ENCODE data around the gene PCNT.
"Not testable (repeated sequence)": the region's sequence is repeated elsewhere in the genome, so short reads cannot be mapped to it uniquely, and the experiment has no call there.

Gene PCNT

DNA sequence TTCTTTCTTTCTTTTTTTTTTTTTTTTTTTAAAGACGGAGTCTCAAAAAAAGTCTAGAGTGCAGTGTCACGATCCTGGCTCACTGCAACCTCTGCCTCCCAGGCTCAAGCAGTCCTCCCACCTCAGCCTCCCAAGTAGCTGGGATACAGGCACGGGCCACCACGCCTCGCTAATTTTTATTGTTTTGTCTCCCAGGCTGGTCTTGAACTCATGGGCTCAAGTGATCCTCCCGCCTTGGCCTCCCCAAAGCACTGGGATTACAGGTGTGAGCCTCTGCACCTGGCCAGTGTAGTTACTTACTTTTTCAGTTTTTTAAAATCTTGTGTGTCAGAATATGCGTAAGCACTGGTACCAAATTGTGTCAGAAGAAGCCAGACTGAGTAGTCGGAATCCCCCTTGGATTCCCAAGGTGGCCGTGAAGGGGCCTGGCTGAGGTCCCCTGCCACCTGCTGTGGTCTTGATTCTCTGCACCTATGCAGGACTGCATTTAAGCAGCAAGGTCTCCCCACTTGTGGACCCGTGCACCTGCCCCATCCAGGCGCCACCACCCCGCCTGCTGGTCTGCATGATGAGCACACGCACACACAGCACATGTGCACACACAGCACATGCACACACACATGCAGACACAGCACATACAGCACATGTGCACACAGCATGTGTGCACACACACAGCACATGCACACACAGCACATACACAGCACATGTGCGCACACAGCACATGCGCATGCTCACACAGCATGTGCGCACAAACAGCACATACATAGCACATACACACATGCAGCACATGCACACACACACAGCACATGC, 47.5 kb downstream of the PCNT start:
- Histone ChIP-seq H3K4me3 (ENCODE audit: low read depth, low read length) (no peak overlapping the region), H3K79me2 (ENCODE audit: control insufficient read depth, insufficient read depth, low read length, unreplicated experiment) (peaks cover 34% of the 10 kb centered on the region), H3K4me1 (ENCODE audit: control insufficient read depth, insufficient read depth, low read length, unreplicated experiment) (no peaks in the 10 kb centered on the region), H3K27me3 (ENCODE audit: insufficient read depth, low read length) (no peaks in the 10 kb centered on the region), H3K36me3 (ENCODE audit: insufficient read depth, low read length) (peaks cover 11% of the 10 kb centered on the region; the same call in 1 of the 2 replicates), H3K27ac (ENCODE audit: low read depth, low read length) (no peak overlapping the region), H2AFZ (ENCODE audit: low read length, unreplicated experiment) (no peak overlapping the region)

DNA sequence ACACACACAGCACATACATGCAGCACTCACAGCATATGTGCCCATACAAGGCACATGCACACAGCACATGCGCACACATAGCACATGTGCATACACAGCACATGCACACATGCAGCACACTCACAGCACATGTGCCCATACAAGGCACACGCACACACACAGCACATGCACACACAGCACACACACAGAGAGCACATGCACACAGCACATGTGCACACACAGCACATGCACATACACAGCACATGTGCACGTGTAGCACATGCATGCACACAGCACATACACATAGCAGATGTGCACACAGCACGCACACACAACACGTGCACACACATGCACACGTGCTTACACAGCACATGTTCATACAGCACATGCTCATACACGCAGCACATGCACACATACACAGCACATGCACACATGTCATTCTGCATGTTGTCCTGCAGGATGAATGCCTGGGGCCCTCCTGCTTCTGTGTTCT, 48.1 kb downstream of the PCNT start:
- no peak overlapping the region for H2AFZ ChIP-seq (ENCODE audit: low read length, unreplicated experiment)
- no peaks in the 10 kb centered on the region for H3K4me1 ChIP-seq (ENCODE audit: control insufficient read depth, insufficient read depth, low read length, unreplicated experiment)
- H3K27me3 ChIP-seq (ENCODE audit: insufficient read depth, low read length), result no peaks in the 10 kb centered on the region
- H3K27ac ChIP-seq (ENCODE audit: low read depth, low read length), result no peak overlapping the region
- peaks cover 7% of the 10 kb centered on the region; the same call in 1 of the 2 replicates for H3K36me3 ChIP-seq (ENCODE audit: insufficient read depth, low read length)
- no peak overlapping the region for H3K4me3 ChIP-seq (ENCODE audit: low read depth, low read length)
- peaks cover 36% of the 10 kb centered on the region for H3K79me2 ChIP-seq (ENCODE audit: control insufficient read depth, insufficient read depth, low read length, unreplicated experiment)

DNA sequence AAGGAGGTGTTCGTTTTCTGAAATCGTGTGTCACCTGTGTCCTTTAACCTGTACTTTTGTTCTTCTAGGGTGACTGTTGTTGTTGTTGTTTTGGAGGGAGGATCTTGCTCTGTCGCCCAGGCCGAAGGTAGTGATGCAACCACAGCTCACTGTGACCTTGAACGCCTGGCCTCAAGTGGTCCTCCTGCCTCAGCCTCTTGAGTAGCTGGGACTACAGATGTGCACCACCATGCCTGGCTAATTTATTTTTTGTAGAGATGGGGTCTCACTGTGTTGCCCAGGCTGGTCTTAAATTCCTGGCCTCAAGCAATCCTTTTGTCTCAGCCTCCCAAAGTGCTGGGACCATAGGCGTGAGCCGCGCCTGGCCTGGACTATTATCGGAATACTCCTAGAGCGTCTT, 49.0 kb downstream of the PCNT start:
- not testable (repeated sequence) for H3K27me3 ChIP-seq (ENCODE audit: insufficient read depth, low read length); H3K4me3 ChIP-seq (ENCODE audit: low read depth, low read length); H3K27ac ChIP-seq (ENCODE audit: low read depth, low read length); H2AFZ ChIP-seq (ENCODE audit: low read length, unreplicated experiment); H3K4me1 ChIP-seq (ENCODE audit: control insufficient read depth, insufficient read depth, low read length, unreplicated experiment); H3K36me3 ChIP-seq (ENCODE audit: insufficient read depth, low read length)
- peaks cover 40% of the 10 kb centered on the region for H3K79me2 ChIP-seq (ENCODE audit: control insufficient read depth, insufficient read depth, low read length, unreplicated experiment)

DNA sequence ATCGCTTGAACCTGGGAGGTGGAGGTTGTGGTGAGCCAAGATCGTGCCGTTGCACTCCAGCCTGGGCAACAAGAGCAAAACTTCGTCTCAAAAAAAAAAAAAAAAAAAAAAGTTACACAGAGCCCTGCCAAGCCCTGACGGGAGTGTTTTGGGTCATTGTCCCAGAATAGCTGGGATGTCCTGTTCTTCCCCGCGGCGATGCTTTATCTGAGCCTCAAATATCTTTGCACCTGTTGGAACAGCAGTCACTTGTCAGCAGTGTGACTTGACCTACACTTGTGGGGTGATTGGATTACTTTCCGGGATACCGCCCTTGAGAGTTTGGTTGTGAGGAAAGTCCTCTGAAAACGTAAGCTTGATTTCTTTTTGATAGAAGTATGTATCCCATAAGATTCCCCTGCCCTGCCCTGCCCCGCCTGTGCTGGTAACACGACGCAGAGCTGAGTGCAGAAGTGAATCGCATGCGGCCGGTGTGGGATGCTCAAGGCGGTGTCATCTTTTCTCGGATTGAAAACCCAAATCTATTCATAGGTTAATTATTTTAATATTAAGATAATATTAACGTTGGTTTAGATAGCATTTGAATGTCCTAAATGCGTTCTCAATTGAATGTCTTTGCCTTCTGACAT, 50.9 kb downstream of the PCNT start:
- H3K4me1 ChIP-seq (ENCODE audit: control insufficient read depth, insufficient read depth, low read length, unreplicated experiment), result no peaks in the 10 kb centered on the region
- no peak overlapping the region for H2AFZ ChIP-seq (ENCODE audit: low read length, unreplicated experiment)
- H3K27ac ChIP-seq (ENCODE audit: low read depth, low read length), result no peak overlapping the region
- peaks cover 25% of the 10 kb centered on the region; the same call in 1 of the 2 replicates for H3K36me3 ChIP-seq (ENCODE audit: insufficient read depth, low read length)
- H3K79me2 ChIP-seq (ENCODE audit: control insufficient read depth, insufficient read depth, low read length, unreplicated experiment), result peaks cover 38% of the 10 kb centered on the region
- no peak overlapping the region for H3K4me3 ChIP-seq (ENCODE audit: low read depth, low read length)
- no peaks in the 10 kb centered on the region for H3K27me3 ChIP-seq (ENCODE audit: insufficient read depth, low read length)

DNA sequence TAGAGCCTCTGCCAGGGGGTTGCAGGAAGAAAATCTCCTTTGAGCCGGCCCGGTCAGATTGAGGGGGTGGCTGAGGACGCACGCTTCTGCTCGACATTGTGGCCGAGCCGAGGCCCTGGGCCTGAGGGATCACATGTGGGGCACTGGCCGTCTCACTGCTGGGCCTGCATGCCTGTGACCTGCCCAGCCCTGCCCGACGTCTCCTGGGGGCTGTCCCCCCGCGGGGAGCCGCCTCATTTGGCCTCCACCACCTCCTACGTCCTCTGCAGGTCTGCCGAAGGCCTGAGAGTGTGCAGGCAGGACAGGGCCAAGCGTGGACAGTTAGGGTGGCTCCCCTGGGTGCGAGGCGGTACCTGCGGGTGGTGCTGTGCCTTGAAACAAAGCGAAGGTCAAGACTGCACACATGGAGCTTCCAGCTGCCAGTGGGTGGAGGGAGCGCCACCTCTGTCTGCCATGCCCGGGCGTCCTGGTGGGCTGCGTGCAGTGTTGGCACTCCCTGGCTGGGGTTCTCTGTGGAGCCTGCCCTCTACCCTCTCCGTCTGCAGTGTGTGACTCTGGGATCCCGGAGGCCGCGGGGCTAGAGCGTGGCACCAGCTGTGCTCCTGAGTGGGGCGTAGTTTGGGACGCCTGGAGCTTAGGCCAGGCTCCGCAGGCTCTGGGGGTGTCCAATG, 51.7 kb downstream of the PCNT start:
- Histone ChIP-seq H3K27me3 (ENCODE audit: insufficient read depth, low read length) (no peaks in the 10 kb centered on the region), H3K4me1 (ENCODE audit: control insufficient read depth, insufficient read depth, low read length, unreplicated experiment) (no peaks in the 10 kb centered on the region), H3K27ac (ENCODE audit: low read depth, low read length) (no peak overlapping the region), H3K4me3 (ENCODE audit: low read depth, low read length) (no peak overlapping the region), H3K79me2 (ENCODE audit: control insufficient read depth, insufficient read depth, low read length, unreplicated experiment) (peaks cover 40% of the 10 kb centered on the region), H2AFZ (ENCODE audit: low read length, unreplicated experiment) (no peak overlapping the region), H3K36me3 (ENCODE audit: insufficient read depth, low read length) (peaks cover 25% of the 10 kb centered on the region; the same call in 1 of the 2 replicates)

DNA sequence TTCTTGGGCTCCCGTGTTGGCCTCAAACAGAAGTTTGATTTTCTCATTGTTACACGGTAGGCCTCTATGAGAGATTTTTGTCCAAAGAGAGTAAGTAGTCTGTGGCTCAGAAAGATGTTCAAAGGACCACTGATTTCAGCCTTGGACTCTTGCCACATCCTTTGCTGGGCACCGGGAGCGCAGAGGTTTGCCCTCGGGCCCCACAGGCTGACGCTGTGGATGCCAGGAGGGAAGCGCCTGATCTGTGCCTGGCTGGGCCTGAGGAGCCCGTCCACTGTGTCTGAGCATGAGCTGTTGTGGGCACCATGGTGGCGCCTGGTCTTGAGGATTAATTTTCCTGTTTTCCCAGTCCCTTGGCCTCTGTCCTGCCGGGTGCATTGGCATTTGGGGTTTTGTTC, 52.3 kb downstream of the PCNT start:
- H3K79me2 ChIP-seq (ENCODE audit: control insufficient read depth, insufficient read depth, low read length, unreplicated experiment), result peaks cover 41% of the 10 kb centered on the region

DNA sequence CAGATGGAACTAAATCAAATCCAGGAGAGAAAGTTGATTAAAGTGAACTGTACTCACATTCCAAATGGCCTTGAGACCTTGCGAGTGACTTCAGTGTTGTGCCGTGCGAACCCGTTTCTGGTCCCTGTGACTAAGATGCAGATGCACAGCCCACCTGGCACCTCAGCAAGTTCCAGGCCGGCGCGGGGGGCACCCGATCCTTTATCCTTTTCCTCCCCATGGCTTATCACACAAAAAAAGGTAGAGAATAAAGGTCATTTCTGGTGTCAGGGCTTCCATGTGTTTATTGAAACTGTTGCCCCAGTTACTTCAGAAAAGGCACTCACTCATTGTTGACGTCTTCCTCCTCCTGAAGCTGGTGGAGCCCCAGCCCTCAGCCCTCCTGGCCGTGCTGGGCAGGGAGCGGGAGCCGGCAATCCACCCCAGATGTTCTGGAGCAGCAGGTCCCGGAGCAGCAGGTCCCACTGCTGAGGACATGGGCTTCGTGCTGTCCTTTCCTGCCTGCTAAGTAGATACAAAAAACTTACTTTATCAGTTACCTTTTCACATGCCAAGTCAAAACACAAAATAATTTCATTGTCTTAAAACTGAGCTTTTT, 53.0 kb downstream of the PCNT start:
- Histone ChIP-seq H3K36me3 (ENCODE audit: insufficient read depth, low read length) (peaks cover 26% of the 10 kb centered on the region; the same call in 1 of the 2 replicates), H3K79me2 (ENCODE audit: control insufficient read depth, insufficient read depth, low read length, unreplicated experiment) (peaks cover 47% of the 10 kb centered on the region), H3K27ac (ENCODE audit: low read depth, low read length) (no peak overlapping the region)

More for the DNA sequence above, 52.3 kb downstream of the PCNT start:
- no peak overlapping the region for H2AFZ ChIP-seq (ENCODE audit: low read length, unreplicated experiment)
- H3K4me3 ChIP-seq (ENCODE audit: low read depth, low read length), result no peak overlapping the region
- H3K36me3 ChIP-seq (ENCODE audit: insufficient read depth, low read length), result peaks cover 25% of the 10 kb centered on the region; the same call in 1 of the 2 replicates
- no peaks in the 10 kb centered on the region for H3K4me1 ChIP-seq (ENCODE audit: control insufficient read depth, insufficient read depth, low read length, unreplicated experiment)
- H3K27me3 ChIP-seq (ENCODE audit: insufficient read depth, low read length), result no peaks in the 10 kb centered on the region
- no peak overlapping the region for H3K27ac ChIP-seq (ENCODE audit: low read depth, low read length)

DNA sequence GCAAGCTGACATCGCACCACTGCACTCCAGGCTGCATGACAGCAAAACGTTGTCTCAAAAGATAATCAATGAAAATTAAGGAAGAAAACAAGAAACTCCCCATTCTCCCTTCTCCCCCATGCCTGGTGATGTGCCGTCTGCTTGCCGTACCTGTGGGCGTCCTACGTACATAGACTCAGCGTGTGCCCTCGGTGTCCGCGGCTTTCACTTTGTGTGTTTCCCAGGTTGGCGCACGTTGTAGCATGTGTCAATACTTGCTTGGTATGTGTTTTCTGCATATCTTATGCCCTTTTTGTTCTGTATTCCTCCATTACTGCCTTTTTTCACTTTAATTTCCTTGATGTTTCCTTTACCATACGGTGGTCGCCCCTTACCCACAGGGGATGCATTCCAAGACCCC, 53.8 kb downstream of the PCNT start:
- H3K36me3 ChIP-seq (ENCODE audit: insufficient read depth, low read length), result peaks cover 28% of the 10 kb centered on the region; the same call in 1 of the 2 replicates
- H2AFZ ChIP-seq (ENCODE audit: low read length, unreplicated experiment), result no peak overlapping the region
- no peak overlapping the region for H3K4me3 ChIP-seq (ENCODE audit: low read depth, low read length)
- H3K27ac ChIP-seq (ENCODE audit: low read depth, low read length), result no peak overlapping the region
- H3K79me2 ChIP-seq (ENCODE audit: control insufficient read depth, insufficient read depth, low read length, unreplicated experiment), result peaks cover 51% of the 10 kb centered on the region
- no peaks in the 10 kb centered on the region for H3K4me1 ChIP-seq (ENCODE audit: control insufficient read depth, insufficient read depth, low read length, unreplicated experiment)
- H3K27me3 ChIP-seq (ENCODE audit: insufficient read depth, low read length), result no peaks in the 10 kb centered on the region

More for the DNA sequence above, 53.0 kb downstream of the PCNT start:
- Histone ChIP-seq H2AFZ (ENCODE audit: low read length, unreplicated experiment) (no peak overlapping the region), H3K4me3 (ENCODE audit: low read depth, low read length) (no peak overlapping the region), H3K4me1 (ENCODE audit: control insufficient read depth, insufficient read depth, low read length, unreplicated experiment) (no peaks in the 10 kb centered on the region), H3K27me3 (ENCODE audit: insufficient read depth, low read length) (no peaks in the 10 kb centered on the region)

DNA sequence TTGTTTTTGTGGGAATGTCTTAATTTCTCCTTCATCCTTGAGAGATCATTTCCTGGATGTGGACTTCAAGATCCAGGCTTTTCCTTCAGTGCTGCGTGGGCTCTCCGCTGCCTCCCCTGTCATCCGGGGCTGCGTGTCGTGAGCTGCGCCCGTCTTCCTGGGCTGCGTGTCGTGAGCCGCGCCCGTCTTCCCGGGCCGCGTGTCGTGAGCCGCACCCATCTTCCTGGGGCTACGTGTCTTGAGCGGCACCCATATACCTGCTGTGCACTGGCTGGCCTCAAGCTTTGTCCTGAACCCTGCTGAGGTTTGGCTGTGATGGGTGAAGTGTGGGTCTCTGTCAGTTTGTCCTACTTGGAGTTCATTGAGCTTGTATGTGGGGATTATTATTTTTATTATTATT, 55.1 kb downstream of the PCNT start:
- no peak overlapping the region for H3K4me3 ChIP-seq (ENCODE audit: low read depth, low read length)
- H2AFZ ChIP-seq (ENCODE audit: low read length, unreplicated experiment), result no peak overlapping the region
- H3K79me2 ChIP-seq (ENCODE audit: control insufficient read depth, insufficient read depth, low read length, unreplicated experiment), result peaks cover 51% of the 10 kb centered on the region
- peaks cover 28% of the 10 kb centered on the region; the same call in 1 of the 2 replicates for H3K36me3 ChIP-seq (ENCODE audit: insufficient read depth, low read length)
- no peak overlapping the region for H3K27ac ChIP-seq (ENCODE audit: low read depth, low read length)
- no peaks in the 10 kb centered on the region for H3K27me3 ChIP-seq (ENCODE audit: insufficient read depth, low read length)
- no peaks in the 10 kb centered on the region for H3K4me1 ChIP-seq (ENCODE audit: control insufficient read depth, insufficient read depth, low read length, unreplicated experiment)

DNA sequence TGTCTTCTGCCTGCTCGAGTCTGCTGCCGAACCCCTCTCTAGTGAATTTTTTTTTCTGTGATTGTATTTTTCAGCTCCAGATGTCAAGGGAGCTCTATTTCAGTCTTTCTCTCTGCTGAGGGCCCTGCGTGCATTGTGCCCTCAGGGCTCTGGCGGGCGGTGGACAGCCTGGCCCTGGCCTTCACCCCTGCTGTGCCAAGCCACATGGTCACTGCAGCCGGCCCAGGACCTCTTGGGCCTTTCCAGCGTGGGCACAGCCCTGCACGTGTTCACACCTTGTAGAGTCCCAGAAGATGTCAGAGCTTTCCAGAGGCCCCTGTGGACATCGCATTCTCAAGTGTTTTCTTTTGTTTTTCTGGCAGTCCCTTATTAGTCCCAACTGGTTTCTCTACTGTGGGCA, 55.7 kb downstream of the PCNT start:
- H2AFZ ChIP-seq (ENCODE audit: low read length, unreplicated experiment), result no peak overlapping the region
- H3K4me3 ChIP-seq (ENCODE audit: low read depth, low read length), result no peak overlapping the region
- peaks cover 55% of the 10 kb centered on the region for H3K79me2 ChIP-seq (ENCODE audit: control insufficient read depth, insufficient read depth, low read length, unreplicated experiment)
- H3K27me3 ChIP-seq (ENCODE audit: insufficient read depth, low read length), result no peaks in the 10 kb centered on the region
- H3K4me1 ChIP-seq (ENCODE audit: control insufficient read depth, insufficient read depth, low read length, unreplicated experiment), result no peaks in the 10 kb centered on the region
- H3K27ac ChIP-seq (ENCODE audit: low read depth, low read length), result no peak overlapping the region
- peaks cover 32% of the 10 kb centered on the region; the same call in 1 of the 2 replicates for H3K36me3 ChIP-seq (ENCODE audit: insufficient read depth, low read length)

Data from ACC112 (cell line).